Motor neuron (in vitro differentiated cells): ENCODE data around the gene KRT16. TPM values are rescaled to one million over a fixed set of nuclear protein-coding genes. Genes with fewer than 3 reads are reported as not detected.

Experiments used
- total RNA-seq, 8 experiments: library from RNA; unstranded; fragments of 300-600 nt; gene quantifications; 2 replicates each; pipeline versions ENCODE4 v1.2.3 to v1.2.4, GENCODE V29; 2022

Gene KRT16
- total RNA-seq, 8 experiments from 2014 or later: 1.0 to 26.9 (median 4.5) TPM; not detected in 4

Other genes with a start within 250 kb of the KRT16 start
- gene KRT33B, start 243.0 kb downstream of the KRT16 start, total RNA-seq: under 1 TPM in 1 of 8 experiments, not detected in 7; 0.13 TPM
- under 1 TPM in 2 of 8 experiments, not detected in 6; 0.14 TPM for gene KRT34, start 230.5 kb downstream of the KRT16 start, total RNA-seq
- under 1 TPM in 2 of 8 experiments, not detected in 6; 0.32 to 0.38 TPM for gene KRT31, start 215.2 kb downstream of the KRT16 start, total RNA-seq
- gene KRT37, start 188.2 kb downstream of the KRT16 start, total RNA-seq: under 1 TPM in 3 of 8 experiments, not detected in 5; 0.05 to 0.41 (median 0.33) TPM
- under 1 TPM in 3 of 8 experiments, not detected in 5; 0.11 to 0.92 (median 0.71) TPM for gene KRT38, start 171.8 kb downstream of the KRT16 start, total RNA-seq
- gene KRT32, start 145.4 kb downstream of the KRT16 start, total RNA-seq: under 1 TPM in 1 of 8 experiments, not detected in 7; 0.05 TPM
- gene KRT35, start 131.6 kb downstream of the KRT16 start, total RNA-seq: under 1 TPM in 4 of 8 experiments, not detected in 4; 0.09 to 0.24 (median 0.17) TPM
- gene KRT36, start 122.9 kb downstream of the KRT16 start, total RNA-seq: under 1 TPM in 2 of 8 experiments, not detected in 6; 0.19 to 0.25 TPM
- gene KRT13, start 107.2 kb downstream of the KRT16 start, total RNA-seq: 1 to 10 TPM in 1 of 8 experiments, under 1 TPM in 3, not detected in 4; 0.32 to 1.9 (median 0.67) TPM
- gene KRT15, start 93.9 kb downstream of the KRT16 start, total RNA-seq: 1 to 10 TPM in 2 of 8 experiments, under 1 TPM in 5, not detected in 1; 0.11 to 4.0 (median 0.25) TPM
- gene KRT19, start 84.5 kb downstream of the KRT16 start, total RNA-seq: 1 to 10 TPM in 3 of 8 experiments, under 1 TPM in 3, not detected in 2; 0.29 to 6.2 (median 0.86) TPM
- 1 to 10 TPM in 1 of 8 experiments, under 1 TPM in 6, not detected in 1; 0.11 to 1.5 (median 0.46) TPM for gene KRT9, start 40.7 kb downstream of the KRT16 start, total RNA-seq
- 1 to 10 TPM in 1 of 8 experiments, under 1 TPM in 4, not detected in 3; 0.18 to 1.3 (median 0.54) TPM for gene KRT14, start 25.9 kb downstream of the KRT16 start, total RNA-seq
- 10 to 100 TPM in 3 of 8 experiments, 1 to 10 TPM in 1, under 1 TPM in 2, not detected in 2; 0.17 to 18.1 (median 5.8) TPM for gene KRT17, start 11.8 kb upstream of the KRT16 start, total RNA-seq
- gene EIF1, start 76.1 kb upstream of the KRT16 start, total RNA-seq: 100 to 1,000 TPM; 160 to 776 (median 444) TPM
- gene GAST, start 99.6 kb upstream of the KRT16 start, total RNA-seq: not detected
- gene HAP1, start 121.9 kb upstream of the KRT16 start, total RNA-seq: 10 to 100 TPM in 1 of 8 experiments, 1 to 10 TPM in 6, under 1 TPM in 1; 0.41 to 12.8 (median 2.1) TPM
- 10 to 100 TPM in 7 of 8 experiments, 1 to 10 TPM in 1; 4.9 to 34.5 (median 16.8) TPM for gene JUP, start 173.9 kb upstream of the KRT16 start, total RNA-seq
- gene P3H4, start 199.2 kb upstream of the KRT16 start, total RNA-seq: 10 to 100 TPM; 13.4 to 50.3 (median 20.3) TPM
- gene FKBP10, start 200.2 kb upstream of the KRT16 start, total RNA-seq: 100 to 1,000 TPM in 4 of 8 experiments, 10 to 100 TPM in 4; 42.7 to 330 (median 97.6) TPM
- 100 to 1,000 TPM in 4 of 8 experiments, 10 to 100 TPM in 4; 55.9 to 126 (median 104) TPM for gene NT5C3B, start 223.5 kb upstream of the KRT16 start, total RNA-seq
- under 1 TPM; 0.20 to 0.77 (median 0.32) TPM for gene KLHL10, start 225.1 kb upstream of the KRT16 start, total RNA-seq